Cardiac fibroblast (primary cell): ENCODE results near the gene ASAP2.

ENCODE experiments used
- DNase-seq, 2 donors: peaks; one replicate each; pipeline versions ENCODE4 v3.0.0 to v3.0.0-alpha.2; 2010; ENCODE audit warnings: low read depth in 2 of 2
- H3K4me3 ChIP-seq, 2 donors: replicated peaks in 1 of 2; 1 replicate in 1 of 2; 2 replicates in 1 of 2; pipeline ENCODE4 v1.5.1; 2011; ENCODE audit warnings: low read depth in 2 of 2, low read length in 2 of 2, mild to moderate bottlenecking in 2 of 2, moderate library complexity in 1 of 2
- CTCF ChIP-seq: IDR thresholded peaks from one replicate; pipeline ENCODE4 v1.5.1; 2011; ENCODE audit warnings: low read depth, mild to moderate bottlenecking, low read length, inconsistent platforms

Gene ASAP2

GRCh38 chr2:9271691-9272090 lies 65.1 kb downstream of the ASAP2 start:
- H3K4me3 ChIP-seq: no peak overlapping the region
- no peak for TF ChIP-seq CTCF
- DNase-seq: no peak

GRCh38 chr2:9273486-9274130 lies 67.0 kb downstream of the ASAP2 start:
- TF ChIP-seq CTCF: no peak
- DNase-seq: no peak
- no peak overlapping the region for H3K4me3 ChIP-seq

GRCh38 chr2:9274701-9275343 lies 68.2 kb downstream of the ASAP2 start:
- no peak for TF ChIP-seq CTCF
- H3K4me3 ChIP-seq: no peak overlapping the region
- no peak for DNase-seq

- no peak for DNase-seq
- H3K4me3 ChIP-seq: no peak overlapping the region
- TF ChIP-seq CTCF: no peak
Measured at GRCh38 chr2:9275399-9275798, 68.8 kb downstream of the ASAP2 start.

GRCh38 chr2:9276074-9276473 lies 69.5 kb downstream of the ASAP2 start:
- DNase-seq: no peak
- TF ChIP-seq CTCF: no peak
- H3K4me3 ChIP-seq: no peak overlapping the region

- no peak for DNase-seq
- TF ChIP-seq CTCF: no peak
- no peak overlapping the region for H3K4me3 ChIP-seq
Measured at GRCh38 chr2:9276901-9277451, 70.4 kb downstream of the ASAP2 start.

- H3K4me3 ChIP-seq: no peak overlapping the region
- no peak for DNase-seq
- no peak for TF ChIP-seq CTCF
Measured at GRCh38 chr2:9278439-9278838, 71.8 kb downstream of the ASAP2 start.
